ENCODE data around the gene PMM2. TPM values are rescaled to one million over a fixed set of nuclear protein-coding genes. Genes with fewer than 3 reads are reported as not detected.

PMM2 gene
- total RNA-seq, 4 donors from 2014 or later, result 10.4 to 20.9 (median 16.6) TPM

GRCh38 chr16:8887952-8888560 is 90.4 kb downstream of the PMM2 start:
- Histone ChIP-seq H3K36me3 (peaks cover 0 to 26% of the 10 kb centered on the region in 2 donors), H3K9me3 (no peaks in the 10 kb centered on the region), H3K27me3 (peaks cover 0 to 5% (median 3%) of the 10 kb centered on the region in 3 donors), H3K4me1 (peaks cover 17 to 36% of the 10 kb centered on the region in 2 donors), H3K4me3 (no peak overlapping the region), H3K27ac (peak overlapping the region; percentile 59 to 81 (median 77))
- intact Hi-C loops (cut with DNase I; ENCODE audit: low total_unique reads), result loop anchor here (5.0 to 10.0 kb wide), 2 partner anchors 69 to 217 kb away; no protein-coding TSS in a partner anchor
- DNase-seq (peak; percentile 91 to 96), ATAC-seq (peak; percentile 68 to 76)
- in situ Hi-C loops (cut with MboI; ENCODE audit: low sequenced_read_pairs in 4 of 4), result loop anchor here in 1 of 4 donors (25.0 kb wide), 1 partner anchor 226 kb away; the partner anchor contains the start of gene ABAT
- TF ChIP-seq POLR2A (IDR thresholded peaks at IDR 0.05) (peak in 1 of 2 donors; percentile 30), CTCF (IDR thresholded peaks at IDR 0.05 in 4 of 5, conservative IDR thresholded peaks at IDR 0.05 in 1 of 5) (no peak)

DNA sequence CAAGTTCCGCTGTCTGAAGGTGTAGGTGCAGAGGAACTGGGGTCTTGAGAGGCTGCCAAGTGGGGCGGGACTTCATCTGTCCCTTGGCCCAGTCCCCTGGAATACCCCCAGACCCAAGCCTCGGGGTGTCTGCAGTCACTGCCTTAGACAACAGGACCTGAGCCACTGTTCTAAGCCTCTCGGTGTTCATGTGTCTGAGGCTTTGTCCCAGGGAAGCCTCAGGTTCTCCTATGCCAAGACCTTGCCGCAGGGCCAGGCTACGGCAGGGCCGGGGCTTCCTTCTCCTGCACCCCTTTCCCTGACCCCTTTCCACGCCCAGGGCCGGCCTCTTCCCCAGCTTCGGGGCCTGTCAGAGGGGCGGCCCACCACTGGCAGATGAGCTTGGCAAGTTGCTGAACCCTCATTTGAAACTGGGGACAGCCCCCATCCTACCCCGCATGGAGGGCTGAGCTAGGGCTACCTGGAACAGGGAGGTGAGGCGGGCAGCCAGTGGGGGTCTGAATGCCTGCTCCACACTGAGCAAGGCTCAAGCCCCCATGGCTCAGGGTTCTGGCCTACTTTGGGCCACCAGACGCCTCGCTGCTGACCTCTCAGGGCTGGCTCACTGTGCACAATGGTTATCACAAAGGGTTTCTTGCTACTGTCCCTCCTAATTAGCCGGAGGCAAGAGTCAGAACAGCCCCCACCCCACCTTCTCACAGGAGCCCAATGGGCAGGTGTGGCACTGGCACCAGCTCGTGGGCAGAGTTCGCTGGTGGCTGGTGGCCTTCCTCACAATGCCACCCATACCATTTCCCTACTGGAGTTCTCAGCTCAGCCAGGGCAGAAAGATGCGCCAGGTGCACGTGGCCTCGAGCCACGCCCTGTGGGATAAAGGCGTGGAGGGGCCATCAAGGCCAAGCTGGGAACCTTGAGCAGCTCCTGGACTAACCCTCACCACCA is 91.6 kb downstream of the PMM2 start:
- H3K27me3 ChIP-seq, result peaks cover 0 to 2% (median 0%) of the 10 kb centered on the region in 3 donors
- intact Hi-C loops (cut with DNase I; ENCODE audit: low total_unique reads), result loop anchor here (5.0 to 10.0 kb wide), 2 partner anchors 68 to 216 kb away; no protein-coding TSS in a partner anchor
- no peak for DNase-seq
- in situ Hi-C loops (cut with MboI; ENCODE audit: low sequenced_read_pairs in 4 of 4), result loop anchor here in 1 of 4 donors (25.0 kb wide), 1 partner anchor 227 kb away; the partner anchor contains the start of gene ABAT
- no peak overlapping the region for H3K4me3 ChIP-seq
- peak overlapping the region; percentile 59 to 81 (median 77) for H3K27ac ChIP-seq
- no peak for TF ChIP-seq POLR2A (IDR thresholded peaks at IDR 0.05)
- no peaks in the 10 kb centered on the region for H3K9me3 ChIP-seq
- peaks cover 0 to 38% of the 10 kb centered on the region in 2 donors for H3K36me3 ChIP-seq
- peaks cover 24 to 34% of the 10 kb centered on the region in 2 donors for H3K4me1 ChIP-seq
- ATAC-seq, result no peak

- ATAC-seq, result no peak
- in situ Hi-C loops (cut with MboI; ENCODE audit: low sequenced_read_pairs in 4 of 4), result loop anchor here in 1 of 4 donors (25.0 kb wide), 1 partner anchor 228 kb away; the partner anchor contains the start of gene ABAT
- Histone ChIP-seq H3K27ac (peak overlapping the region in 2 of 4 donors; percentile 75 to 81), H3K4me1 (peaks cover 24 to 26% of the 10 kb centered on the region in 2 donors), H3K27me3 (no peaks in the 10 kb centered on the region), H3K9me3 (no peaks in the 10 kb centered on the region), H3K36me3 (peaks cover 0 to 46% of the 10 kb centered on the region in 2 donors), H3K4me3 (no peak overlapping the region)
- DNase-seq, result no peak
- intact Hi-C loops (cut with DNase I; ENCODE audit: low total_unique reads), result loop anchor here (5.0 to 10.0 kb wide), 3 partner anchors 42 to 215 kb away; no protein-coding TSS in a partner anchor
- TF ChIP-seq CTCF (IDR thresholded peaks at IDR 0.05 in 4 of 5, conservative IDR thresholded peaks at IDR 0.05 in 1 of 5) (no peak), POLR2A (IDR thresholded peaks at IDR 0.05) (no peak)
Observed at GRCh38 chr16:8889893-8890548, 92.4 kb downstream of the PMM2 start.

GRCh38 chr16:8890549-8890921 is 92.9 kb downstream of the PMM2 start:
- Histone ChIP-seq H3K4me3 (no peak overlapping the region), H3K27ac (peak overlapping the region in 3 of 4 donors; percentile 5 to 67 (median 39)), H3K4me1 (peaks cover 22 to 24% of the 10 kb centered on the region in 2 donors), H3K36me3 (peaks cover 0 to 51% of the 10 kb centered on the region in 2 donors), H3K9me3 (no peaks in the 10 kb centered on the region), H3K27me3 (no peaks in the 10 kb centered on the region)
- intact Hi-C loops (cut with DNase I; ENCODE audit: low total_unique reads) (loop anchor here (5.0 kb wide), 1 partner anchor 42 kb away; no protein-coding TSS in a partner anchor), in situ Hi-C loops (cut with MboI; ENCODE audit: low sequenced_read_pairs in 4 of 4) (loop anchor here in 1 of 4 donors (25.0 kb wide), 1 partner anchor 228 kb away; the partner anchor contains the start of gene ABAT)
- ATAC-seq (no peak), DNase-seq (no peak)
- TF ChIP-seq POLR2A (IDR thresholded peaks at IDR 0.05) (no peak), CTCF (IDR thresholded peaks at IDR 0.05 in 4 of 5, conservative IDR thresholded peaks at IDR 0.05 in 1 of 5) (no peak)

Measured in gastrocnemius medialis (tissue), 4 donors.